ENCODE results near the gene FRMD4A.

Gene FRMD4A

GRCh38 chr10:13730306-13730652 lies 600.4 kb downstream of the FRMD4A start:
- WGBS, 2 experiments: 87 to 92% methylated on average over 9 to 10 of the region's 10 CpGs
- no peaks in the 10 kb centered on the region for H3K9me3 ChIP-seq (ENCODE audit: control insufficient read depth, low read length)
- no peak overlapping the region for H3K4me3 ChIP-seq (ENCODE audit: insufficient read depth, low read depth, low read length)
- no peaks in the 10 kb centered on the region for H3K36me3 ChIP-seq (ENCODE audit: control insufficient read depth, insufficient read depth, low read length)
- H3K27ac ChIP-seq (ENCODE audit: insufficient read depth, low read depth, low read length, poor library complexity, severe bottlenecking): peak overlapping the region; percentile 26
- H3K4me1 ChIP-seq (ENCODE audit: control insufficient read depth, insufficient read depth, low read length): peaks cover 36% of the 10 kb centered on the region
- no peaks in the 10 kb centered on the region for H3K27me3 ChIP-seq (ENCODE audit: control insufficient read depth, insufficient read depth, low read length, poor library complexity, severe bottlenecking)

GRCh38 chr10:13729586-13730305 lies 601.0 kb downstream of the FRMD4A start:
- peaks cover 40% of the 10 kb centered on the region for H3K4me1 ChIP-seq (ENCODE audit: control insufficient read depth, insufficient read depth, low read length)
- no peaks in the 10 kb centered on the region for H3K9me3 ChIP-seq (ENCODE audit: control insufficient read depth, low read length)
- no peaks in the 10 kb centered on the region for H3K27me3 ChIP-seq (ENCODE audit: control insufficient read depth, insufficient read depth, low read length, poor library complexity, severe bottlenecking)
- H3K36me3 ChIP-seq (ENCODE audit: control insufficient read depth, insufficient read depth, low read length): no peaks in the 10 kb centered on the region
- H3K4me3 ChIP-seq (ENCODE audit: insufficient read depth, low read depth, low read length): no peak overlapping the region
- peak overlapping the region; percentile 26 for H3K27ac ChIP-seq (ENCODE audit: insufficient read depth, low read depth, low read length, poor library complexity, severe bottlenecking)
- 82% methylated on average over 11 of the region's 11 CpGs for WGBS, 2 experiments

- H3K36me3 ChIP-seq (ENCODE audit: control insufficient read depth, insufficient read depth, low read length): no peaks in the 10 kb centered on the region
Observed at GRCh38 chr10:13728898-13729535, 601.7 kb downstream of the FRMD4A start.

GRCh38 chr10:13725594-13725993 lies 605.1 kb downstream of the FRMD4A start:
- Histone ChIP-seq H3K4me1 (ENCODE audit: control insufficient read depth, insufficient read depth, low read length) (peaks cover 19% of the 10 kb centered on the region), H3K4me3 (ENCODE audit: insufficient read depth, low read depth, low read length) (no peak overlapping the region), H3K9me3 (ENCODE audit: control insufficient read depth, low read length) (no peaks in the 10 kb centered on the region), H3K36me3 (ENCODE audit: control insufficient read depth, insufficient read depth, low read length) (no peaks in the 10 kb centered on the region), H3K27me3 (ENCODE audit: control insufficient read depth, insufficient read depth, low read length, poor library complexity, severe bottlenecking) (no peaks in the 10 kb centered on the region), H3K27ac (ENCODE audit: insufficient read depth, low read depth, low read length, poor library complexity, severe bottlenecking) (no peak overlapping the region)
- WGBS, 2 experiments: 84 to 99% methylated on average over 4 of the region's 4 CpGs

More at GRCh38 chr10:13728898-13729535, 601.7 kb downstream of the FRMD4A start:
- WGBS, 2 experiments: 94 to 96% methylated on average over 26 of the region's 26 CpGs
- no peaks in the 10 kb centered on the region for H3K27me3 ChIP-seq (ENCODE audit: control insufficient read depth, insufficient read depth, low read length, poor library complexity, severe bottlenecking)
- no peaks in the 10 kb centered on the region for H3K9me3 ChIP-seq (ENCODE audit: control insufficient read depth, low read length)
- H3K4me1 ChIP-seq (ENCODE audit: control insufficient read depth, insufficient read depth, low read length): peaks cover 33% of the 10 kb centered on the region
- no peak overlapping the region for H3K27ac ChIP-seq (ENCODE audit: insufficient read depth, low read depth, low read length, poor library complexity, severe bottlenecking)
- no peak overlapping the region for H3K4me3 ChIP-seq (ENCODE audit: insufficient read depth, low read depth, low read length)

GRCh38 chr10:13724484-13724883 lies 606.2 kb downstream of the FRMD4A start:
- WGBS, 2 experiments: 80 to 84% methylated on average over 10 of the region's 10 CpGs
- no peaks in the 10 kb centered on the region for H3K27me3 ChIP-seq (ENCODE audit: control insufficient read depth, insufficient read depth, low read length, poor library complexity, severe bottlenecking)

GRCh38 chr10:13722747-13723653 lies 607.7 kb downstream of the FRMD4A start:
- H3K9me3 ChIP-seq (ENCODE audit: control insufficient read depth, low read length): no peaks in the 10 kb centered on the region
- 94 to 96% methylated on average over 4 of the region's 4 CpGs for WGBS, 2 experiments
- H3K4me1 ChIP-seq (ENCODE audit: control insufficient read depth, insufficient read depth, low read length): peaks cover 10% of the 10 kb centered on the region
- no peaks in the 10 kb centered on the region for H3K27me3 ChIP-seq (ENCODE audit: control insufficient read depth, insufficient read depth, low read length, poor library complexity, severe bottlenecking)
- no peak overlapping the region for H3K4me3 ChIP-seq (ENCODE audit: insufficient read depth, low read depth, low read length)
- no peaks in the 10 kb centered on the region for H3K36me3 ChIP-seq (ENCODE audit: control insufficient read depth, insufficient read depth, low read length)
- H3K27ac ChIP-seq (ENCODE audit: insufficient read depth, low read depth, low read length, poor library complexity, severe bottlenecking): no peak overlapping the region

More at GRCh38 chr10:13724484-13724883, 606.2 kb downstream of the FRMD4A start:
- peaks cover 7% of the 10 kb centered on the region for H3K4me1 ChIP-seq (ENCODE audit: control insufficient read depth, insufficient read depth, low read length)
- H3K9me3 ChIP-seq (ENCODE audit: control insufficient read depth, low read length): no peaks in the 10 kb centered on the region
- H3K4me3 ChIP-seq (ENCODE audit: insufficient read depth, low read depth, low read length): no peak overlapping the region
- no peak overlapping the region for H3K27ac ChIP-seq (ENCODE audit: insufficient read depth, low read depth, low read length, poor library complexity, severe bottlenecking)
- H3K36me3 ChIP-seq (ENCODE audit: control insufficient read depth, insufficient read depth, low read length): no peaks in the 10 kb centered on the region

GRCh38 chr10:13721486-13721885 lies 609.2 kb downstream of the FRMD4A start:
- Histone ChIP-seq H3K27me3 (ENCODE audit: control insufficient read depth, insufficient read depth, low read length, poor library complexity, severe bottlenecking) (no peaks in the 10 kb centered on the region), H3K4me1 (ENCODE audit: control insufficient read depth, insufficient read depth, low read length) (peaks cover 13% of the 10 kb centered on the region), H3K9me3 (ENCODE audit: control insufficient read depth, low read length) (no peaks in the 10 kb centered on the region), H3K36me3 (ENCODE audit: control insufficient read depth, insufficient read depth, low read length) (no peaks in the 10 kb centered on the region), H3K4me3 (ENCODE audit: insufficient read depth, low read depth, low read length) (no peak overlapping the region), H3K27ac (ENCODE audit: insufficient read depth, low read depth, low read length, poor library complexity, severe bottlenecking) (no peak overlapping the region)
- 93 to 97% methylated on average over 7 of the region's 7 CpGs for WGBS, 2 experiments

- no peaks in the 10 kb centered on the region for H3K36me3 ChIP-seq (ENCODE audit: control insufficient read depth, insufficient read depth, low read length)
- WGBS, 2 experiments: 83% methylated on average over 4 of the region's 4 CpGs
- H3K4me1 ChIP-seq (ENCODE audit: control insufficient read depth, insufficient read depth, low read length): peaks cover 13% of the 10 kb centered on the region
Observed at GRCh38 chr10:13720699-13721098, 610.0 kb downstream of the FRMD4A start.

GRCh38 chr10:13719425-13719824 lies 611.3 kb downstream of the FRMD4A start:
- Histone ChIP-seq H3K27me3 (ENCODE audit: control insufficient read depth, insufficient read depth, low read length, poor library complexity, severe bottlenecking) (no peaks in the 10 kb centered on the region), H3K27ac (ENCODE audit: insufficient read depth, low read depth, low read length, poor library complexity, severe bottlenecking) (no peak overlapping the region), H3K4me3 (ENCODE audit: insufficient read depth, low read depth, low read length) (no peak overlapping the region), H3K4me1 (ENCODE audit: control insufficient read depth, insufficient read depth, low read length) (peaks cover 9% of the 10 kb centered on the region), H3K36me3 (ENCODE audit: control insufficient read depth, insufficient read depth, low read length) (no peaks in the 10 kb centered on the region), H3K9me3 (ENCODE audit: control insufficient read depth, low read length) (no peaks in the 10 kb centered on the region)
- whole genome bisulfite sequencing, 2 experiments: 91 to 95% methylated on average over 5 of the region's 5 CpGs

More at GRCh38 chr10:13720699-13721098, 610.0 kb downstream of the FRMD4A start:
- H3K9me3 ChIP-seq (ENCODE audit: control insufficient read depth, low read length): no peaks in the 10 kb centered on the region
- no peaks in the 10 kb centered on the region for H3K27me3 ChIP-seq (ENCODE audit: control insufficient read depth, insufficient read depth, low read length, poor library complexity, severe bottlenecking)
- no peak overlapping the region for H3K4me3 ChIP-seq (ENCODE audit: insufficient read depth, low read depth, low read length)
- no peak overlapping the region for H3K27ac ChIP-seq (ENCODE audit: insufficient read depth, low read depth, low read length, poor library complexity, severe bottlenecking)

- 93 to 98% methylated on average over 4 of the region's 4 CpGs for WGBS, 2 experiments
Observed at GRCh38 chr10:13718820-13719219, 611.9 kb downstream of the FRMD4A start.

More at GRCh38 chr10:13718820-13719219, 611.9 kb downstream of the FRMD4A start:
- H3K36me3 ChIP-seq (ENCODE audit: control insufficient read depth, insufficient read depth, low read length): no peaks in the 10 kb centered on the region
- H3K27me3 ChIP-seq (ENCODE audit: control insufficient read depth, insufficient read depth, low read length, poor library complexity, severe bottlenecking): no peaks in the 10 kb centered on the region
- H3K27ac ChIP-seq (ENCODE audit: insufficient read depth, low read depth, low read length, poor library complexity, severe bottlenecking): no peak overlapping the region
- H3K4me3 ChIP-seq (ENCODE audit: insufficient read depth, low read depth, low read length): no peak overlapping the region
- H3K9me3 ChIP-seq (ENCODE audit: control insufficient read depth, low read length): no peaks in the 10 kb centered on the region
- H3K4me1 ChIP-seq (ENCODE audit: control insufficient read depth, insufficient read depth, low read length): peaks cover 9% of the 10 kb centered on the region
